B cell (primary cell): ENCODE data around the gene ARHGAP31.

Source experiments
- EZH2 ChIP-seq: IDR thresholded peaks from 2 replicates; pipeline ENCODE4 v1.6.1; 2012; ENCODE audit warnings: borderline replicate concordance, low read depth, mild to moderate bottlenecking, moderate library complexity, low read length; ENCODE audit not compliant: insufficient read depth, poor library complexity, severe bottlenecking
- TF ChIP-seq, protein P1 (sequence below): fragments of 200-600 bp; IDR thresholded peaks from one replicate; pipeline ENCODE4 v1.8.0; 2022; ENCODE audit warnings: antibody characterized with exemption, mild to moderate bottlenecking

- TF ChIP-seq, protein P1, sequence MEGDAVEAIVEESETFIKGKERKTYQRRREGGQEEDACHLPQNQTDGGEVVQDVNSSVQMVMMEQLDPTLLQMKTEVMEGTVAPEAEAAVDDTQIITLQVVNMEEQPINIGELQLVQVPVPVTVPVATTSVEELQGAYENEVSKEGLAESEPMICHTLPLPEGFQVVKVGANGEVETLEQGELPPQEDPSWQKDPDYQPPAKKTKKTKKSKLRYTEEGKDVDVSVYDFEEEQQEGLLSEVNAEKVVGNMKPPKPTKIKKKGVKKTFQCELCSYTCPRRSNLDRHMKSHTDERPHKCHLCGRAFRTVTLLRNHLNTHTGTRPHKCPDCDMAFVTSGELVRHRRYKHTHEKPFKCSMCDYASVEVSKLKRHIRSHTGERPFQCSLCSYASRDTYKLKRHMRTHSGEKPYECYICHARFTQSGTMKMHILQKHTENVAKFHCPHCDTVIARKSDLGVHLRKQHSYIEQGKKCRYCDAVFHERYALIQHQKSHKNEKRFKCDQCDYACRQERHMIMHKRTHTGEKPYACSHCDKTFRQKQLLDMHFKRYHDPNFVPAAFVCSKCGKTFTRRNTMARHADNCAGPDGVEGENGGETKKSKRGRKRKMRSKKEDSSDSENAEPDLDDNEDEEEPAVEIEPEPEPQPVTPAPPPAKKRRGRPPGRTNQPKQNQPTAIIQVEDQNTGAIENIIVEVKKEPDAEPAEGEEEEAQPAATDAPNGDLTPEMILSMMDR, result peak; percentile 16
- TF ChIP-seq EZH2, result no peak
These were observed 28.0 kb downstream of the ARHGAP31 start for GRCh38 chr3:119322021-119322834.
